ENCODE measurements around the gene FECH.

GRCh38 chr18:57586251-57587049 is at the start of gene FECH:
- no peak for TF ChIP-seq CTCF (conservative IDR thresholded peaks at IDR 0.05; ENCODE audit: low read length)
- TF ChIP-seq EZH2phosphoT487 (IDR thresholded peaks at IDR 0.05; ENCODE audit: borderline replicate concordance, low read depth, low read length): no peak
